GM12878 (cell line): ENCODE data around the gene LIN7A. TPM values are rescaled to one million over a fixed set of nuclear protein-coding genes. Genes with fewer than 3 reads are reported as not detected.

ENCODE experiments used
- ATAC-seq: fragments of 200-7000 bp; cut with Tn5 transposase; 3 replicates; pipeline ENCODE4 v1.9.1; 2020; ENCODE audit warnings: mild to moderate bottlenecking, moderate library complexity
- BruUV-seq: library from RNA; stranded (reverse); fragments of 400-500 nt; replicated peaks from 2 replicates; lab custom pipeline; 2021; lab: Mats Ljungman, UMichigan
- CTCF ChIA-PET: fragments of 300-600 bp; sonication (Branson Sonifier 250); formaldehyde crosslinking; extraction: SDS; loops from one replicate; lab custom pipeline; 2021; ENCODE audit warnings: inconsistent platforms; lab: Yijun Ruan, JAX
- POLR2A ChIA-PET: fragments of 350-600 bp; formaldehyde crosslinking; extraction: SDS; loops from one replicate; lab custom pipeline; 2021; ENCODE audit warnings: inconsistent platforms; lab: Charles Lee
- RAD21 ChIA-PET: fragments of 300-600 bp; sonication (Branson Sonifier 250); formaldehyde crosslinking; loops from one replicate; lab custom pipeline; 2023; ENCODE audit warnings: antibody characterized with exemption; ENCODE audit not compliant: unreplicated experiment; lab: Charles Lee
- SMC1A ChIA-PET: fragments of 300-600 bp; sonication (Branson Sonifier 250); formaldehyde crosslinking; loops from one replicate; lab custom pipeline; 2023; ENCODE audit not compliant: unreplicated experiment, uncharacterized antibody; lab: Charles Lee
- DNase-seq: peaks from one replicate; pipeline ENCODE4 v3.0.0-alpha.2; 2011; ENCODE audit warnings: low read depth, low spot score
- FAIRE-seq: peaks from 3 replicates; lab custom pipeline; 2011; peaks lifted over from hg19 to GRCh38; lab: Jason Lieb, UNC
- H2AFZ ChIP-seq: 2 replicates; pipeline ENCODE4 v1.6.0; 2011; ENCODE audit warnings: low read depth, low read length, control low read depth; ENCODE audit not compliant: control insufficient read depth
- H3K27ac ChIP-seq: 2 replicates; pipeline ENCODE4 v1.5.1; 2011; ENCODE audit warnings: control low read depth; ENCODE audit not compliant: control insufficient read depth, insufficient read depth
- H3K27me3 ChIP-seq, 2 experiments: replicated peaks in 1 of 2; 2 replicates each; pipeline versions ENCODE4 v1.6.0 to v1.6.1; 2011; ENCODE audit warnings: low read length in 1 of 2; ENCODE audit not compliant: control insufficient read depth in 2 of 2, insufficient read depth in 2 of 2
- H3K36me3 ChIP-seq, 2 experiments: 2 replicates each; pipeline ENCODE4 v1.5.1; 2011; ENCODE audit warnings: low read length in 1 of 2; ENCODE audit not compliant: control insufficient read depth in 2 of 2, insufficient read depth in 2 of 2
- H3K4me1 ChIP-seq: 2 replicates; pipeline ENCODE4 v1.6.1; 2011; ENCODE audit warnings: mild to moderate bottlenecking, low read length, moderate library complexity, mixed read lengths; ENCODE audit not compliant: control insufficient read depth, insufficient read depth
- H3K4me2 ChIP-seq: 2 replicates; pipeline ENCODE4 v1.6.0; 2011; ENCODE audit warnings: control low read depth; ENCODE audit not compliant: control insufficient read depth, insufficient read depth
- H3K4me3 ChIP-seq: fragments of 200-600 bp; sonication (generic); 2 replicates; pipeline ENCODE4 v1.5.1; 2016
- H3K79me2 ChIP-seq: 2 replicates; pipeline ENCODE4 v1.6.0; 2011; ENCODE audit warnings: low read length; ENCODE audit not compliant: control insufficient read depth, insufficient read depth
- H3K9ac ChIP-seq: 2 replicates; pipeline ENCODE4 v1.8.0; 2011; ENCODE audit warnings: low read length, control low read depth, mixed read lengths; ENCODE audit not compliant: control insufficient read depth, insufficient read depth
- H3K9me3 ChIP-seq: replicated peaks from 3 replicates; pipeline ENCODE4 v1.5.1; 2011; ENCODE audit warnings: mild to moderate bottlenecking, low read length; ENCODE audit not compliant: control insufficient read depth, insufficient read depth
- H4K20me1 ChIP-seq: 2 replicates; pipeline ENCODE4 v1.6.0; 2011; ENCODE audit not compliant: control insufficient read depth, insufficient read depth
- ATF7 ChIP-seq: fragments of 450-650 bp; IDR thresholded peaks from 2 replicates; pipeline ENCODE4 v1.6.1; 2016; ENCODE audit warnings: low read depth, mild to moderate bottlenecking
- BACH1 ChIP-seq: fragments of 450-650 bp; IDR thresholded peaks from 2 replicates; pipeline ENCODE4 v1.6.1; 2017; ENCODE audit warnings: mild to moderate bottlenecking, borderline replicate concordance
- CHD2 ChIP-seq: IDR thresholded peaks from 2 replicates; pipeline ENCODE4 v1.6.1; 2011; ENCODE audit warnings: low read depth, low read length, improper control_type of control experiment, borderline replicate concordance
- ESRRA ChIP-seq: IDR thresholded peaks from 2 replicates; pipeline ENCODE4 v1.6.1; 2012; ENCODE audit warnings: mild to moderate bottlenecking, low read length, improper control_type of control experiment
- ETV6 ChIP-seq, 2 experiments: fragments of 450-650 bp in 1 of 2; IDR thresholded peaks in 1 of 2; conservative IDR thresholded peaks in 1 of 2; 2 replicates each; pipeline ENCODE4 v1.6.1; 2014; ENCODE audit warnings: antibody characterized with exemption in 1 of 2, borderline replicate concordance in 1 of 2, low read depth in 1 of 2, mild to moderate bottlenecking in 1 of 2, moderate library complexity in 1 of 2
- FOXK2 ChIP-seq: fragments of 450-650 bp; IDR thresholded peaks from 2 replicates; pipeline ENCODE4 v1.6.1; 2017; ENCODE audit warnings: mild to moderate bottlenecking, moderate library complexity
- LARP7 ChIP-seq: fragments of 450-650 bp; IDR thresholded peaks from 2 replicates; pipeline ENCODE4 v1.6.1; 2017; ENCODE audit warnings: mild to moderate bottlenecking
- RCOR1 ChIP-seq: conservative IDR thresholded peaks from 2 replicates; pipeline ENCODE4 v1.6.1; 2012; ENCODE audit warnings: low read depth, low read length, improper control_type of control experiment
- RELA ChIP-seq: fragments of 450-650 bp; IDR thresholded peaks from 2 replicates; pipeline ENCODE4 v1.8.0; 2014; ENCODE audit warnings: borderline replicate concordance; ENCODE audit not compliant: partially characterized antibody
- SP1 ChIP-seq: IDR thresholded peaks from one replicate; pipeline ENCODE4 v1.6.1; 2011; ENCODE audit warnings: low read depth, low read length
- TCF12 ChIP-seq: IDR thresholded peaks from 2 replicates; pipeline ENCODE4 v1.6.1; 2011; ENCODE audit warnings: low read depth, mild to moderate bottlenecking, low read length
- YBX1 ChIP-seq: fragments of 450-650 bp; IDR thresholded peaks from 2 replicates; pipeline ENCODE4 v1.6.1; 2016; ENCODE audit warnings: antibody characterized with exemption
- ZNF384 ChIP-seq: IDR thresholded peaks from 2 replicates; pipeline ENCODE4 v1.6.1; 2012; ENCODE audit warnings: low read depth, mild to moderate bottlenecking, low read length, improper control_type of control experiment, borderline replicate concordance
- ZNF622 ChIP-seq: fragments of 450-650 bp; IDR thresholded peaks from 2 replicates; pipeline ENCODE4 v1.6.1; 2017; ENCODE audit warnings: mild to moderate bottlenecking, inconsistent platforms
- ZSCAN29 ChIP-seq: fragments of 450-650 bp; IDR thresholded peaks from 2 replicates; pipeline ENCODE4 v1.6.1; 2017; ENCODE audit warnings: mild to moderate bottlenecking, moderate library complexity
- WGBS: methylation state at CpG from one replicate; pipeline ENCODE4 v1.1.6; 2016; ENCODE audit warnings: low lambda C conversion rate; ENCODE audit not compliant: insufficient replicate concordance, insufficient coverage; ENCODE audit errors: missing lambda C conversion rate; 5-methylcytosine and 5-hydroxymethylcytosine counted together
- in situ Hi-C: fragments of 300-500 bp; cut with MboI; formaldehyde crosslinking; loops from 9 replicates; pipeline ENCODE4 v1.14.3; 2018; ENCODE audit warnings: mixed read lengths
- intact Hi-C: fragments of 100-400 bp; cut with micrococcal nuclease; formaldehyde crosslinking; loops from one replicate; pipeline ENCODE4 v1.14.2; 2022; ENCODE audit not compliant: unreplicated experiment
- polyA plus RNA-seq, 11 experiments: library from polyadenylated mRNA; depleted of rRNA in 4 of 11; unstranded in 6 of 11; stranded (reverse) in 5 of 11; fragments of >200 nt; fragmentation: Nextera tagmentation in 4 of 11; fragmentation: Illumina TruSeq in 1 of 11; extraction: Ambion mirVana in 4 of 11; extraction: Trizol in 1 of 11; gene quantifications; 1 replicate in 1 of 11; 2 replicates in 10 of 11; pipeline versions ENCODE4 v1.2.1 to v1.2.3, GENCODE V29; 2011 to 2016; ENCODE audit warnings: inconsistent platforms in 2 of 11, missing spikeins in 2 of 11, low read depth in 1 of 11
- total RNA-seq, 4 experiments: library from RNA; depleted of rRNA in 3 of 4; stranded (reverse); fragments of >200 nt in 3 of 4; fragmentation: Illumina TruSeq in 1 of 4; extraction: Trizol in 1 of 4; gene quantifications; 2 replicates each; pipeline versions ENCODE4 v1.2.1 to v1.2.3, GENCODE V29; 2013 to 2021
- TF ChIP-seq, protein P1 (sequence below): IDR thresholded peaks from 2 replicates; pipeline ENCODE4 v1.6.1; 2011; ENCODE audit warnings: borderline replicate concordance, low read depth, mild to moderate bottlenecking, moderate library complexity, low read length; ENCODE audit not compliant: insufficient read depth, poor library complexity, severe bottlenecking

LIN7A gene
- total and polyA plus RNA-seq, 10 of the 15 experiments (the other 5 are each of a cell fraction or from before 2014, with no cell fraction given), result 0.04 to 0.93 (median 0.35) TPM; not detected in 1

DNA sequence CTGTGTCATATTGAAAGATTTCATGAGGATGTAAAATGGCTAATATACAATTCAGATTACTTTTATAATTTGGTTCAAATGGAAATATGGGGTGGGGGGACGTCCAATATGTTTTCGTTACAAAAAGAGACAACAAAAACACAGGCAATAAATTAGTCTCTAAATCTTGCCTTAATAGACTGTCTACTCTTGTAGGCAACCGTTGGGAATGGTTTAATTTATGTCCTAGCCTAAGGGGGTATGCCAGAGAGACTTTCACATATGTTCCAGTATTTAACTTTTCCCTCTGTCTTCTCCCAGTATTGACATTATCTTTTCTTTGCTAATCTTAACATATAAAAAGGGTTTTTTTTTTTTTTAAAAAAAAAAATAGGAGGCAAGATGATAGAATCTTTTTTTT lies 41.5 kb upstream of the LIN7A start:
- intact Hi-C loops (no loop called here), in situ Hi-C loops (no loop called here)
- FAIRE-seq (no peak), ATAC-seq (no peak)
- no peak overlapping the region for H3K9ac ChIP-seq
- no peak overlapping the region for H3K4me2 ChIP-seq
- H3K4me1 ChIP-seq, result no peaks in the 10 kb centered on the region
- H3K9me3 ChIP-seq, result no peaks in the 10 kb centered on the region
- no peaks in the 10 kb centered on the region for H3K27me3 ChIP-seq
- H3K27ac ChIP-seq, result no peak overlapping the region
- WGBS, result 10% methylated on average over 3 of the region's 3 CpGs
- no peaks in the 10 kb centered on the region for H4K20me1 ChIP-seq
- ChIA-PET CTCF (interaction anchor here (0.7 kb wide), 1 partner anchor 472 kb away, joined by 3 read pairs; no protein-coding TSS in a partner anchor), POLR2A (no interaction called here)
- H3K79me2 ChIP-seq, result no peaks in the 10 kb centered on the region
- no TSS peak for BruUV-seq
- TF ChIP-seq CHD2 (no peak), ATF7 (no peak), RELA (no peak), ZSCAN29 (no peak), SP1 (no peak), ETV6 (conservative IDR thresholded peaks at IDR 0.05 in 1 of 2, IDR thresholded peaks at IDR 0.05 in 1 of 2; ENCODE audit: borderline replicate concordance in 1 of 2, low read depth in 1 of 2) (no peak), BACH1 (no peak), YBX1 (no peak), LARP7 (no peak), ZNF384 (no peak), FOXK2 (no peak), TCF12 (no peak), RCOR1 (no peak), ESRRA (no peak), ZNF622 (no peak)
- TF ChIP-seq, protein P1, sequence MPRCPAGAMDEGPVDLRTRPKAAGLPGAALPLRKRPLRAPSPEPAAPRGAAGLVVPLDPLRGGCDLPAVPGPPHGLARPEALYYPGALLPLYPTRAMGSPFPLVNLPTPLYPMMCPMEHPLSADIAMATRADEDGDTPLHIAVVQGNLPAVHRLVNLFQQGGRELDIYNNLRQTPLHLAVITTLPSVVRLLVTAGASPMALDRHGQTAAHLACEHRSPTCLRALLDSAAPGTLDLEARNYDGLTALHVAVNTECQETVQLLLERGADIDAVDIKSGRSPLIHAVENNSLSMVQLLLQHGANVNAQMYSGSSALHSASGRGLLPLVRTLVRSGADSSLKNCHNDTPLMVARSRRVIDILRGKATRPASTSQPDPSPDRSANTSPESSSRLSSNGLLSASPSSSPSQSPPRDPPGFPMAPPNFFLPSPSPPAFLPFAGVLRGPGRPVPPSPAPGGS, result no peak
- TF ChIP-seq, all 136 proteins: peak for 0
- ChIA-PET SMC1A (interaction anchor here (1.1 kb wide), 1 partner anchor 8 kb away, joined by 4 read pairs; no protein-coding TSS in a partner anchor), RAD21 (no interaction called here)
- H2AFZ ChIP-seq, result no peak overlapping the region
- H3K4me3 ChIP-seq, result no peak overlapping the region
- H3K36me3 ChIP-seq, result no peaks in the 10 kb centered on the region
- no peak for DNase-seq
